H9 (cell line): ENCODE results near the gene MRPS35. TPM values are rescaled to one million over a fixed set of nuclear protein-coding genes. Genes with fewer than 3 reads are reported as not detected.

ENCODE experiments used
- DNase-seq: peaks from one replicate; pipeline ENCODE4 v3.0.0-alpha.2; 2017
- H2AFZ ChIP-seq: one replicate; pipeline ENCODE4 v1.6.1; 2013; ENCODE audit warnings: mild to moderate bottlenecking, low read length, control low read depth, moderate library complexity
- H2AK5ac ChIP-seq: 2 replicates; pipeline ENCODE4 v1.6.1; 2013; ENCODE audit warnings: low read length, control low read depth, mixed read lengths; ENCODE audit not compliant: insufficient read length
- H2BK120ac ChIP-seq: one replicate; pipeline ENCODE4 v1.6.1; 2013; ENCODE audit warnings: low read depth, mild to moderate bottlenecking, low read length, control low read depth, inconsistent platforms; ENCODE audit not compliant: poor library complexity, severe bottlenecking
- H2BK12ac ChIP-seq: 2 replicates; pipeline ENCODE4 v1.6.1; 2013; ENCODE audit warnings: low read length, control low read depth, mixed read lengths, low read depth; ENCODE audit not compliant: insufficient read length
- H2BK15ac ChIP-seq: 2 replicates; pipeline ENCODE4 v1.6.1; 2013; ENCODE audit warnings: low read depth, low read length, control low read depth
- H2BK20ac ChIP-seq: one replicate; pipeline ENCODE4 v1.6.1; 2013; ENCODE audit warnings: low read depth, mild to moderate bottlenecking, low read length, control low read depth, inconsistent platforms; ENCODE audit not compliant: poor library complexity, severe bottlenecking
- H2BK5ac ChIP-seq: 2 replicates; pipeline ENCODE4 v1.6.1; 2013; ENCODE audit warnings: low read length, control low read depth, mixed read lengths; ENCODE audit not compliant: insufficient read length
- H3K14ac ChIP-seq: 2 replicates; pipeline ENCODE4 v1.6.1; 2013; ENCODE audit warnings: low read length, control low read depth; ENCODE audit not compliant: insufficient read depth
- H3K18ac ChIP-seq: 2 replicates; pipeline ENCODE4 v1.6.1; 2013; ENCODE audit warnings: low read depth, mild to moderate bottlenecking, mixed read lengths, low read length, control low read depth; ENCODE audit not compliant: insufficient read length
- H3K23ac ChIP-seq: 2 replicates; pipeline ENCODE4 v1.6.1; 2013; ENCODE audit warnings: low read length, control low read depth, mixed read lengths, low read depth; ENCODE audit not compliant: insufficient read length
- H3K23me2 ChIP-seq: 2 replicates; pipeline ENCODE4 v1.6.1; 2013; ENCODE audit warnings: low read depth, mild to moderate bottlenecking, mixed read lengths, low read length, control low read depth; ENCODE audit not compliant: insufficient read length, poor library complexity, severe bottlenecking
- H3K27ac ChIP-seq: 2 replicates; pipeline ENCODE4 v1.5.1; 2013; ENCODE audit warnings: low read length, control low read depth, mixed read lengths, low read depth; ENCODE audit not compliant: insufficient read length
- H3K27me3 ChIP-seq: 2 replicates; pipeline ENCODE4 v1.6.1; 2013; ENCODE audit warnings: low read length, control low read depth, inconsistent platforms; ENCODE audit not compliant: insufficient read depth
- H3K4ac ChIP-seq: 2 replicates; pipeline ENCODE4 v1.6.1; 2013; ENCODE audit warnings: low read depth, mild to moderate bottlenecking, control low read depth, inconsistent platforms, low read length, moderate library complexity
- H3K4me1 ChIP-seq: 2 replicates; pipeline ENCODE4 v1.6.1; 2013; ENCODE audit warnings: low read length, control low read depth, inconsistent platforms; ENCODE audit not compliant: insufficient read depth
- H3K4me2 ChIP-seq: 2 replicates; pipeline ENCODE4 v1.6.1; 2013; ENCODE audit warnings: low read length, control low read depth, mixed read lengths; ENCODE audit not compliant: insufficient read length, insufficient read depth
- H3K56ac ChIP-seq: 2 replicates; pipeline ENCODE4 v1.6.1; 2013; ENCODE audit warnings: low read depth, mild to moderate bottlenecking, mixed read lengths, low read length, control low read depth; ENCODE audit not compliant: insufficient read length
- H3K79me1 ChIP-seq: 2 replicates; pipeline ENCODE4 v1.6.1; 2013; ENCODE audit warnings: low read depth, mild to moderate bottlenecking, moderate library complexity, low read length, control low read depth, inconsistent platforms; ENCODE audit not compliant: insufficient read depth, poor library complexity, severe bottlenecking
- H3K79me2 ChIP-seq: 2 replicates; pipeline ENCODE4 v1.6.1; 2013; ENCODE audit warnings: low read length, control low read depth, inconsistent platforms; ENCODE audit not compliant: insufficient read depth
- H3K9ac ChIP-seq: 2 replicates; pipeline ENCODE4 v1.6.1; 2013; ENCODE audit warnings: low read length, control low read depth, mixed read lengths; ENCODE audit not compliant: insufficient read length; ENCODE audit errors: extremely low read depth
- H3K9me3 ChIP-seq: one replicate; pipeline ENCODE4 v1.6.1; 2013; ENCODE audit warnings: low read depth, low read length, inconsistent platforms; ENCODE audit not compliant: control insufficient read depth
- H3T11ph ChIP-seq: one replicate; pipeline ENCODE4 v1.6.1; 2013; ENCODE audit warnings: mild to moderate bottlenecking, low read length, control low read depth, inconsistent platforms
- H4K20me1 ChIP-seq: one replicate; pipeline ENCODE4 v1.6.1; 2013; ENCODE audit not compliant: control insufficient read depth, insufficient read length, insufficient read depth
- H4K5ac ChIP-seq: 2 replicates; pipeline ENCODE4 v1.6.1; 2013; ENCODE audit warnings: low read depth, mild to moderate bottlenecking, mixed read lengths, low read length, control low read depth; ENCODE audit not compliant: insufficient read length
- H4K8ac ChIP-seq: replicated peaks from 2 replicates; pipeline ENCODE4 v1.6.1; 2013; ENCODE audit warnings: low read length, control low read depth, mixed read lengths, low read depth; ENCODE audit not compliant: insufficient read length
- H4K91ac ChIP-seq: 2 replicates; pipeline ENCODE4 v1.6.1; 2013; ENCODE audit warnings: low read depth, mild to moderate bottlenecking, moderate library complexity, mixed read lengths, low read length, control low read depth; ENCODE audit not compliant: insufficient read length
- H3K27ac Mint-ChIP-seq, 3 experiments: 2 replicates in 2 of 3; 3 replicates in 1 of 3; pipeline ENCODE4 v1.8.0; 2020 to 2021; ENCODE audit warnings: mixed read lengths in 3 of 3, mild to moderate bottlenecking in 1 of 3, moderate library complexity in 1 of 3
- H3K27me3 Mint-ChIP-seq: 2 replicates; pipeline ENCODE4 v1.8.0; 2021; ENCODE audit warnings: low read depth, mild to moderate bottlenecking, moderate library complexity, mixed read lengths
- H3K36me3 Mint-ChIP-seq, 3 experiments: 2 replicates in 2 of 3; 3 replicates in 1 of 3; pipeline ENCODE4 v1.8.0; 2020 to 2021; ENCODE audit warnings: low read depth in 3 of 3, mixed read lengths in 3 of 3; ENCODE audit not compliant: insufficient read depth in 1 of 3
- H3K4me1 Mint-ChIP-seq, 2 experiments: 2 replicates each; pipeline ENCODE4 v1.8.0; 2020; ENCODE audit warnings: mixed read lengths in 2 of 2
- H3K4me3 Mint-ChIP-seq, 2 experiments: 2 replicates in 1 of 2; 3 replicates in 1 of 2; pipeline ENCODE4 v1.8.0; 2020 to 2021; ENCODE audit warnings: mild to moderate bottlenecking in 2 of 2, mixed read lengths in 2 of 2, moderate library complexity in 1 of 2
- H3K9me3 Mint-ChIP-seq, 2 experiments: 2 replicates in 1 of 2; 3 replicates in 1 of 2; pipeline ENCODE4 v1.8.0; 2020; ENCODE audit warnings: mild to moderate bottlenecking in 2 of 2, mixed read lengths in 2 of 2, moderate library complexity in 1 of 2
- CTCF ChIP-seq: fragments of 200-600 bp; sonication (generic); conservative IDR thresholded peaks from 3 replicates; pipeline ENCODE4 v1.8.0; 2021; ENCODE audit warnings: antibody characterized with exemption, mild to moderate bottlenecking
- WGBS: extraction: QIAGEN DNeasy Blood & Tissue Kit; methylation state at CpG from one replicate; pipeline ENCODE4 v1.1.7; 2013; ENCODE audit warnings: missing lambda C conversion rate, low lambda C conversion rate, mixed read lengths; ENCODE audit not compliant: insufficient read length; ENCODE audit errors: extremely low coverage; 5-methylcytosine and 5-hydroxymethylcytosine counted together
- total RNA-seq: library from RNA; stranded (reverse); gene quantifications from 2 replicates; pipeline ENCODE4 v1.2.1, GENCODE V29; 2021

MRPS35 gene
- total RNA-seq, 1 experiment from 2014 or later, result 45.4 TPM

GRCh38 chr12:27796128-27796527 lies 85.5 kb downstream of the MRPS35 start:
- Histone ChIP-seq H2BK12ac (no peak overlapping the region), H3T11ph (no peak overlapping the region)
- H3K27ac Mint-ChIP-seq, result no peak overlapping the region

More at GRCh38 chr12:27796128-27796527, 85.5 kb downstream of the MRPS35 start:
- H3K23me2 ChIP-seq, result no peaks in the 10 kb centered on the region
- H3K4me1 ChIP-seq, result no peaks in the 10 kb centered on the region
- WGBS, result no CpG with 5 or more reads among the region's 7 CpGs
- H3K4me3 Mint-ChIP-seq, result no peak overlapping the region
- no peaks in the 10 kb centered on the region for H3K9me3 ChIP-seq
- H3K4me1 Mint-ChIP-seq, result peaks cover 0 to 2% of the 10 kb centered on the region in 2 experiments; a peak in 1 of 4 replicates
- H3K56ac ChIP-seq, result no peak overlapping the region
- H2BK5ac ChIP-seq, result no peak overlapping the region
- no peaks in the 10 kb centered on the region for H4K20me1 ChIP-seq
- H3K14ac ChIP-seq, result no peak overlapping the region
- no peak overlapping the region for H3K4me2 ChIP-seq
- H2AK5ac ChIP-seq, result no peak overlapping the region
- no peak for TF ChIP-seq CTCF
- H3K79me1 ChIP-seq, result no peaks in the 10 kb centered on the region
- H2BK15ac ChIP-seq, result no peak overlapping the region
- no peaks in the 10 kb centered on the region for H3K9me3 Mint-ChIP-seq
- H3K9ac ChIP-seq, result no peak overlapping the region
- no peak overlapping the region for H3K23ac ChIP-seq
- no peak overlapping the region for H3K27ac ChIP-seq
- no peak overlapping the region for H4K5ac ChIP-seq
- no peaks in the 10 kb centered on the region; the same call in 1 of the 2 replicates for H3K79me2 ChIP-seq
- H2AFZ ChIP-seq, result no peak overlapping the region
- H3K18ac ChIP-seq, result no peak overlapping the region
- no peak overlapping the region for H4K8ac ChIP-seq
- H3K27me3 Mint-ChIP-seq, result no peaks in the 10 kb centered on the region
- H3K36me3 Mint-ChIP-seq, result peaks cover 23 to 74% (median 65%) of the 10 kb centered on the region in 3 experiments; a peak in 6 of 7 replicates
- DNase-seq, result no peak
- H3K4ac ChIP-seq, result no peak overlapping the region
- H2BK20ac ChIP-seq, result no peak overlapping the region
- no peak overlapping the region for H4K91ac ChIP-seq
- H3K27me3 ChIP-seq, result no peaks in the 10 kb centered on the region
- no peak overlapping the region for H2BK120ac ChIP-seq
